Measurements from ENCODE around the gene XRN1.

XRN1 gene

GRCh38 chr3:142272200-142272891 is 175.5 kb downstream of the XRN1 start:
- TF ChIP-seq CTCF (IDR thresholded peaks at IDR 0.05), result no peak
- H3K4me3 ChIP-seq (ENCODE audit: low read depth in 1 of 2, low read length in 1 of 2), result no peak overlapping the region
- peaks cover 51 to 54% of the 10 kb centered on the region in 2 experiments for H3K4me1 ChIP-seq (ENCODE audit: control insufficient read depth in 1 of 2, insufficient read depth in 1 of 2, low read depth in 1 of 2, low read length in 1 of 2)
- H3K27ac ChIP-seq, result no peak overlapping the region
- no peaks in the 10 kb centered on the region for H3K27me3 ChIP-seq
- no peaks in the 10 kb centered on the region for H3K36me3 ChIP-seq
- H3K9me3 ChIP-seq, result no peaks in the 10 kb centered on the region

- Histone ChIP-seq H3K4me1 (ENCODE audit: control insufficient read depth in 1 of 2, insufficient read depth in 1 of 2, low read depth in 1 of 2, low read length in 1 of 2) (peaks cover 31 to 35% of the 10 kb centered on the region in 2 experiments), H3K27me3 (no peaks in the 10 kb centered on the region), H3K4me3 (ENCODE audit: low read depth in 1 of 2, low read length in 1 of 2) (peak overlapping the region; percentile 30 to 32), H3K36me3 (no peaks in the 10 kb centered on the region), H3K9me3 (no peaks in the 10 kb centered on the region), H3K27ac (peak overlapping the region; percentile 78)
- TF ChIP-seq CTCF (IDR thresholded peaks at IDR 0.05), result no peak
These were observed 177.4 kb downstream of the XRN1 start for GRCh38 chr3:142270407-142270806.

- no peaks in the 10 kb centered on the region for H3K27me3 ChIP-seq
- no peaks in the 10 kb centered on the region for H3K9me3 ChIP-seq
- H3K4me1 ChIP-seq (ENCODE audit: control insufficient read depth in 1 of 2, insufficient read depth in 1 of 2, low read depth in 1 of 2, low read length in 1 of 2), result peaks cover 25 to 28% of the 10 kb centered on the region in 2 experiments
- H3K27ac ChIP-seq, result peak overlapping the region; percentile 78
- H3K4me3 ChIP-seq (ENCODE audit: low read depth in 1 of 2, low read length in 1 of 2), result peak overlapping the region in 1 of 2 experiments; percentile 30
- H3K36me3 ChIP-seq, result no peaks in the 10 kb centered on the region
- TF ChIP-seq CTCF (IDR thresholded peaks at IDR 0.05), result no peak
These were observed 178.1 kb downstream of the XRN1 start for GRCh38 chr3:142269767-142270166.

- Histone ChIP-seq H3K27me3 (no peaks in the 10 kb centered on the region), H3K27ac (no peak overlapping the region), H3K4me3 (ENCODE audit: low read depth in 1 of 2, low read length in 1 of 2) (no peak overlapping the region), H3K9me3 (no peaks in the 10 kb centered on the region), H3K4me1 (ENCODE audit: control insufficient read depth in 1 of 2, insufficient read depth in 1 of 2, low read depth in 1 of 2, low read length in 1 of 2) (peaks cover 25 to 26% of the 10 kb centered on the region in 2 experiments), H3K36me3 (no peaks in the 10 kb centered on the region)
- TF ChIP-seq CTCF (IDR thresholded peaks at IDR 0.05), result no peak
These were observed 179.4 kb downstream of the XRN1 start for GRCh38 chr3:142268426-142268825.

GRCh38 chr3:142267269-142267668 is 180.6 kb downstream of the XRN1 start:
- Histone ChIP-seq H3K27ac (no peak overlapping the region), H3K4me1 (ENCODE audit: control insufficient read depth in 1 of 2, insufficient read depth in 1 of 2, low read depth in 1 of 2, low read length in 1 of 2) (peaks cover 25 to 26% of the 10 kb centered on the region in 2 experiments), H3K4me3 (ENCODE audit: low read depth in 1 of 2, low read length in 1 of 2) (no peak overlapping the region), H3K27me3 (no peaks in the 10 kb centered on the region), H3K9me3 (no peaks in the 10 kb centered on the region), H3K36me3 (no peaks in the 10 kb centered on the region)
- no peak for TF ChIP-seq CTCF (IDR thresholded peaks at IDR 0.05)
